ENCODE results near the gene FXYD7.

FXYD7 gene

GRCh38 chr19:35144600-35145436, 1.8 kb downstream of the FXYD7 start:
- Histone ChIP-seq H3K4me3 (replicated peaks; ENCODE audit: insufficient read depth, low read length) (no peak overlapping the region), H3K27me3 (ENCODE audit: insufficient read depth, poor library complexity, severe bottlenecking) (peaks cover 12% of the 10 kb centered on the region), H3K27ac (replicated peaks) (no peak overlapping the region)
- TF ChIP-seq SPI1 (IDR thresholded peaks at IDR 0.05; ENCODE audit: borderline replicate concordance, low read depth): no peak
- no peak for TF ChIP-seq GABPA (IDR thresholded peaks at IDR 0.05; ENCODE audit: low read depth)
- TF ChIP-seq POLR2AphosphoS5 (IDR thresholded peaks at IDR 0.05; ENCODE audit: low read depth): no peak
- no peak for TF ChIP-seq CTCF (IDR thresholded peaks at IDR 0.05; ENCODE audit: insufficient read depth, low read length)
- no peak for DNase-seq (ENCODE audit: low read depth in 1 of 2, low spot score in 1 of 2)

GRCh38 chr19:35146746-35147459, 3.8 kb downstream of the FXYD7 start:
- Histone ChIP-seq H3K27ac (replicated peaks) (no peak overlapping the region), H3K4me3 (replicated peaks; ENCODE audit: insufficient read depth, low read length) (no peak overlapping the region), H3K27me3 (ENCODE audit: insufficient read depth, poor library complexity, severe bottlenecking) (peaks cover 10% of the 10 kb centered on the region)
- TF ChIP-seq GABPA (IDR thresholded peaks at IDR 0.05; ENCODE audit: low read depth): no peak
- TF ChIP-seq POLR2AphosphoS5 (IDR thresholded peaks at IDR 0.05; ENCODE audit: low read depth): no peak
- no peak for TF ChIP-seq REST (IDR thresholded peaks at IDR 0.05; ENCODE audit: insufficient replicate concordance, low read depth)
- no peak for TF ChIP-seq CTCF (IDR thresholded peaks at IDR 0.05; ENCODE audit: insufficient read depth, low read length)
- TF ChIP-seq SPI1 (IDR thresholded peaks at IDR 0.05; ENCODE audit: borderline replicate concordance, low read depth): no peak
- no peak for DNase-seq (ENCODE audit: low read depth in 1 of 2, low spot score in 1 of 2)

- H3K4me3 ChIP-seq (replicated peaks; ENCODE audit: insufficient read depth, low read length): no peak overlapping the region
- no peak for TF ChIP-seq SPI1 (IDR thresholded peaks at IDR 0.05; ENCODE audit: borderline replicate concordance, low read depth)
- TF ChIP-seq REST (IDR thresholded peaks at IDR 0.05; ENCODE audit: insufficient replicate concordance, low read depth): no peak
- no peak for TF ChIP-seq CTCF (IDR thresholded peaks at IDR 0.05; ENCODE audit: insufficient read depth, low read length)
- TF ChIP-seq GABPA (IDR thresholded peaks at IDR 0.05; ENCODE audit: low read depth): no peak
- H3K27me3 ChIP-seq (ENCODE audit: insufficient read depth, poor library complexity, severe bottlenecking): no peaks in the 10 kb centered on the region
- H3K27ac ChIP-seq (replicated peaks): no peak overlapping the region
- DNase-seq (ENCODE audit: low read depth in 1 of 2, low spot score in 1 of 2): no peak
Measured at GRCh38 chr19:35149463-35149862, 6.4 kb downstream of the FXYD7 start.
